Left ventricle myocardium superior (tissue), 1 donor: ENCODE results near the gene THAP3. TPM values are rescaled to one million over a fixed set of nuclear protein-coding genes. Genes with fewer than 3 reads are reported as not detected.
A peak's percentile ranks its signal among the peaks of the same experiment; 100 is the strongest.
"Not testable (repeated sequence)": the region's sequence is repeated elsewhere in the genome, so short reads cannot be mapped to it uniquely, and the experiment has no call there.

Experiments used
- ATAC-seq: fragments of 200-7000 bp; cut with Tn5 transposase; one replicate; pipeline ENCODE4 v1.9.1; 2020; ENCODE audit warnings: mild to moderate bottlenecking, moderate library complexity
- DNase-seq: peaks from one replicate; pipeline ENCODE4 v3.0.0-alpha.2; 2020
- intact Hi-C: fragments of 100-400 bp; cut with micrococcal nuclease; formaldehyde crosslinking; loops from one replicate; pipeline ENCODE4 v1.11.0; 2022
- total RNA-seq: library from RNA; stranded (reverse); fragmentation: NEBNext Ultra II Directional; extraction: Animal tissue kit (Norgen Biotek cat#: 25700); gene quantifications from one replicate; pipeline ENCODE4 v1.2.1, GENCODE V29; 2021
- donor health status: DM: no; HTN: yes; CAD: no; lungs with severe emphysema.

THAP3 gene
- total RNA-seq, 1 donor from 2014 or later, result 14.9 TPM

DNA sequence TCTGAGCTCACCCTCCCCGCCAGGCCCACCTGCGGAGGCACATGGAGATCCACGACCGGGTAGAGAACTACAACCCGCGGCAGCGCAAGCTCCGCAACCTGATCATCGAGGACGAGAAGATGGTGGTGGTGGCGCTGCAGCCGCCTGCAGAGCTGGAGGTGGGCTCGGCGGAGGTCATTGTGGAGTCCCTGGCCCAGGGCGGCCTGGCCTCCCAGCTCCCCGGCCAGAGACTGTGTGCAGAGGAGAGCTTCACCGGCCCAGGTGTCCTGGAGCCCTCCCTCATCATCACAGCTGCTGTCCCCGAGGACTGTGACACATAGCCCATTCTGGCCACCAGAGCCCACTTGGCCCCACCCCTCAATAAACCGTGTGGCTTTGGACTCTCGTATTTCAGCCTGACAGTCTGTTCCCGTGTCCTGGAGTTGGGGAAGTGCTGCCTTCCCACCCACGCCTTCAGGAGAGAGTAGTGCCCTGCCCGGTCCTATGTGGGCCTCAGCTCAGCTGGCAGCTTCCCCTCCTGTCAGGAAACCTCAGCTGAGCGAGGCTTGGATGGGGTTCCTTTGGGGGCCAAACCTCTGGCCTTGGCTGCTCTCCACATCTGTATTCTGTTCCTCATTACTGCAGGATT is 35.7 kb upstream of the THAP3 start:
- DNase-seq (no peak), ATAC-seq (no peak)
- intact Hi-C loops, result no loop called here

DNA sequence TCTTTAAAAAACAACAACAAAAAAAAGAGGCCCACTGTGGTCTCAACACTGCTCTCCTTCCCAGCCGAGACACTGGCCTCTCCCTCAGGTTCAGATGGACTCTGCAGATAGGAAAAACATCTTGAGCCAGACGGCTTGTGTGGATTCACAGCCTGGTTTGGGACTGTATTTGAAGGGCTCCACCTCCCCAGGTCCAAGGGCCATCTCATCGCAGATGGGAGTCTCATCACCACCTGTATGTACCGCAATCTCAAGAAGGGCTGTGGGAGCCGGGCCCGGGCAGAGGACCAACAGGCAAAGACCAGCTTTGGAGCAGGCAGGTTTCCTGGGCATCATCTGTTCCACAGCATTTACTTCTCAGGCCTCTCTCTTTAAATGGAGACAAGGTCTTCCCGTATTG is 34.6 kb upstream of the THAP3 start:
- intact Hi-C loops, result no loop called here
- no peak for DNase-seq
- ATAC-seq, result no peak

DNA sequence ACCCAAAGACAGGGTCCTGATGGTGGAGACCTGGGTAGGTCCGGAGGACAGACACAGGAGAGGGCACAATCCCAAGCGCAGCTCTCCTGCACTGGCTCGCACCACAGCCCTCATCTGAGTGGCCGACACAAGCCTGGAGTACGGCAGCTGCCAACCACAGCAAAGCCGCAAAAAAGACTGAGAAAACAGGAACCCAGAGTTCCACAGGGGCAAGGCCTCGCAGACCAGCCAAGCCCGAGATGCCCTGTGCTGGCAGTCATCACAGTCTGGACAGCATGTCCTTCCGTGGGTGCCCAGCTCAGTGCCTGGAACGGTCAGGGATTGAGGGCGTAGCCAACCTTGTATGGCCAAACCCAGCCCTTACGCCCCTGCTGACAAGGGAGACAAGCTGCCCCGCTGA is 33.4 kb upstream of the THAP3 start:
- intact Hi-C loops, result no loop called here
- ATAC-seq, result peak; percentile 20
- peak; percentile 65 for DNase-seq

DNA sequence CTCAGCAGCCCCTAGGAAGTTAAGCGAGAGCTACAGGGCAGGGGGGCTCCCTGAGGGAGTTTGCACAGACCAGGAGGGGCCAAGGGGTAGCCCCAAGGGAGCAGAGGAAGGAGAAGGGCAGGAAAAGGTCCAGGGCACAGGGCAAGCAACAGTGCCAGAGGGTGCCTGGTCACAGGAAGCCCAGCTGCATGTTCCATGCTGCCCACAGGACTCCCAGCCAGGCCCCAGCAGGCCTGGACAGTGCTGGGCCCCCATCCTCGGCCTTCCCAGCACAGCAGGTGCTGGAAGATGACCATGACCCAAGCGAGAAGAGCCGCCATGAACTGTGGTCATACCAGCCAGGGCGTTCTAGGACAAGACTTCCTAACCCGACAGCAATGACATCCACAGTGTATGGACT is 33.0 kb upstream of the THAP3 start:
- no peak for ATAC-seq
- DNase-seq, result no peak
- intact Hi-C loops, result no loop called here

DNA sequence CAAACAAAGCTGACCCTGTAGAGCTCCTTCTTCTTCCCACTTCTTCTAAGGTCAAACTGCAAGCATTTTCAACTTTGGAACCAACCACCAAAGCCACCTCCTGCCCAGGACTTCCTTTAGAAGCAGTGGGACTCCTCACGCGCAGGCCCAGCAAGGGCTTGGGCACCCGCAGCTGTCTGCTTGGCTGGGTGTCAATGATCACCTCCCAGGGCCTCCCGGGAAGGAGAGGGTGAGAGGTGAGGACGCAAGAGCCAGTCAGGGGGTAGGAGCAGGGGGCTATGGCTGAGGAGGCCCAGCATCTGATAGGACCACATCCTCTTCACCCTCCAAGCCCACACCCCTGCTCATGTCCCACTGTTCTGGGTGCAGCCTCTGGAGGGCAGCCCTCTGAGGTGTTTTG is 32.2 kb upstream of the THAP3 start:
- ATAC-seq (peak; percentile 24), DNase-seq (peak; percentile 56)
- intact Hi-C loops, result no loop called here

DNA sequence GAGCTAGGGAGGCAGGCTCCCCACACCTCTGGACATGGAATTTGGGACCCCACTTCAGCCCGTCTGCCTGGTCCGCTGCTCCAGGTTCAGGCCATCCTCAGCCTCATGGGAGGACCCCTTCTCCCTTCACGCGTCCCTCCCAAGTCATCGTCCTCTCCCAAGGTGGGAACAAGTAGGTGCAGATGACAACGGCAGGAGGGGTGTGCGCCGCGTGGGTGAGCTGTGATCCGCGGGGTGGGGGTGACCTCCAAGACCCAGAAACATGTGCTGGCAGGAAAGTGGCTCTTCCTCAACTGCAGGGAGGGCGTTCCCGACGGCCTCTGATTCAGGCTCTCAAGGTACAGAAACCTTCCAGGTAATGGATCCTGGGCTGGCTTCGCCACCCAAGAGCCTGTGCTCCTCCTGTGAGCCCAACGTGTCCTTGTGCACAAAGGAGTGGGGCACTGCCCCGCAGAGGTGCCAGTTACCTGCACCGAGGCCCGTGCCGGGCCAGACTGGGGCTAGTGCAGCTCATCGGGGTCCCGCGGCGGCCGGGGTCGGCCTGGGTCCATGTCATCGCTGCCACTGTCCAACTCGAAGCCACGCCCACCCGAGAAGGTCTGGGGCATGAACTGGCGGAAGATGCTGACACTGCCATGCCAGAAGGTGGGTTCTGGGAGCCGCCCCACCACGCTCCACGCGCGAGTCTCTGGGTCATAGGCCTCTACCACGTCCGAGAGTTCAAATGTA is 31.6 kb upstream of the THAP3 start:
- ATAC-seq (no peak), DNase-seq (no peak)
- intact Hi-C loops, result no loop called here

DNA sequence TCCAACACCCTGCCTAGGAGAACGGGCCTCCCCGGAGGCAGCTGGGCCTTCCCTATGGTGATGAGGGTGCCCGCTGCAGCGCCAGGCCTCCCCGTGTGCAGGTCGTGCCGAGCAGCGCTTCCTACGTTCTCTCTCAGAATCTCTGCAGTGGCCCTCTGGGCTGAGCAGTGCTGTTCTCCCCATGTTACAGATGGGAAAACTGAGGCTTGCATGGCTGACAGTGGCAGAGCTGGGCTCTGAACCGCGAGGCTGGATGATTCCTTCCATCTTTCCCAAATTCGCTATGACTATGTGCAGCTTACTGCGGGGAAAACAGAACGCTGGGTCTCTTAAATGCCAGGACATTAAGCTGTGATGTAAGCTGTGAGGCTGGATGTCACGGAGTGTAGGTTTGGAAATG is 30.9 kb upstream of the THAP3 start:
- ATAC-seq (no peak), DNase-seq (no peak)
- intact Hi-C loops, result no loop called here

DNA sequence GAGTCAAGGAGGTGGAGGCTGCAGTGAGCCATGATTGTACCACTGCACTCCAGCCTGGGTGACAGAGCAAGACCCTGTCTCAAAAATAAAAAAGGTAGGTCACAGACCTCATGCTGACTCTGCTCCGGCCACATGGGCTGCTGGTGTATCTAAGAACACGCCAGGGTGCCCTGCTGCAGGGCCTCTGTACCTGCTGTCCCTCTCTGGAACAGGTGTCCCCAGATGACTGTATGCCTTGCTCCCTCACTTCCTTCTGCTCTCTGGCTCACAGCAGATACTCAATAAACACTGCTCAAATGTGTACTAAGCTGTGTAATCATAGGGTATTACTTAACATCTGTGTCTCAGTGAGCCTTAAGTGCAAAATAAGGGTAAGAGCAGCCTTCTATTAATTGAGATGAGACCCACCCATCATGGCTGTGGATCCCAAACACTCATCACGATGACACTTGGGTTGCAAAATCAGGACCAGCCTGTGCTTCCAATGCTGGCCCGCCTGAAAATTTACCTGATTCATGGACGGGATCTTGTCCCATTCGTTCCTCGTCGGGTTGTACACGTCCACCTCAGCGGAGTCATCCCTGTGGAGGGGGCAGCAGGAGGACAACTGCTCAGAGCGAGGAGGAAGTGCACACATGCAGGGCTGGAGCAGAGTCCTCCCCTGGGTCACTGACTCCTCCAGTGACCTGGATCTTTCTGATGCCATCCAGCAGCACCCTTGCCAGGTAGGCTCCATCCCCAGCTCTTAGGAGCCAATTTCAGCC is 29.5 kb upstream of the THAP3 start:
- ATAC-seq (no peak), DNase-seq (no peak)
- intact Hi-C loops, result no loop called here

DNA sequence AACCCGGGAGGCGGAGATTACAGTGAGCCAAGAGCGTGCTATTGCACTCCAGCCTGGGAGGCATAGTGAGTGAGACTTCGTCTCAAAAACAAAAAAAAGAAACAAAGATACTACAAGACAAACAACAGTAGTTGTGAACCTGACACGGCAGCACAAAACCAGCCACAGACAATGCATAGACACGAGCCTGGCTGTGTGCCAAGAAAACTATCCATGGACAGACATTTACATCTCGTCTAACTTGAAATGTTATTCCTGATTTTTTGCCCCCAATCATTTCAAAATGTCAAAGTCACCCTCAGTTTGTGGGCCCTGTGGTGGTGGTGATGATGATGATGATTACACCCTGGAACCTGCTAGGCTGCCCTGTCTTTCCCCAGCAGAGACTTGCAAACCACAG is 28.3 kb upstream of the THAP3 start:
- ATAC-seq (no peak), DNase-seq (no peak)
- intact Hi-C loops, result no loop called here

DNA sequence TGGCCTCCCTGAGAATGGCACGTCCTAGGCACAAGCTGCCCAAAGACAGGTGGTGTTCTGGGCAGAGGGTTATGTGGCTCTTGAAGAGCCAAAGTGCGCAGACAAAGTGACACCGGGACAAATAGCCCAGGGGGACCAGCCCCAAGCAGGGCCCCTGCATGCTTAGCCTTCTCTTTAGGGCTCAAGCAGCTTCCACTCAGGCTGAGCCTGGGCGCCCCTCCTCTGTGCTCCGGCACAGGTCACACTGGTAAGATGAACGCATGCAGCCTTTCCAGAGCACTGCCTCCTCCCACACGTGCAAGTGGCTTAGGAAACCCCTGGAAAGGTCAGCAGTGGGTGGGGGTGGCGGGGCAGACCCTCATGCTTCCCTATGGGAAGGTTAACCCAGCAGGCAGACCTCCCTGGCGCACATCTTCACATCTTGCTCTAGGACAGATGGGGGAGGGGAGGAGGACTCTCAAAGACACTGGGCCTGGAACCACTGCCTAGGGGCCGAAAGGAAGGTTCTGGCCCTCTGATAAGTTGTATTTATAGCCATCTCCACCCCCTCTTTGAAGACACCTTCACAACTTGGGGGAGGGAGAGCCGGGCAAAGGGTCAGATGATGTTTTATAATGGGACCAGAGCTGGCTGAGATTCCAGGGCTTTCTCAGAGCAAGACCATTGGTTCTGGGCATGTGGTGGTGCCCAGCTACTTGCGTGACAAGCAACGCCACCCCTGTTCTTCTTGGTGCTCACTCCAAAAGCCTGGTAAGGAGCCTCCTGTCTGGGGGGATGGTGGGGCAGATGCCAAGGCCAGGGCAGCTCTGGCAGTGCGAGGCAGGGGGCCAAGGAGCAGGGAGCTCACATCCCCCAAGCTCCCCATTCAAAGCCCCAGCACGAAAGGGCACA is 27.5 kb upstream of the THAP3 start:
- DNase-seq (no peak), ATAC-seq (peak; percentile 39)
- intact Hi-C loops, result no loop called here

DNA sequence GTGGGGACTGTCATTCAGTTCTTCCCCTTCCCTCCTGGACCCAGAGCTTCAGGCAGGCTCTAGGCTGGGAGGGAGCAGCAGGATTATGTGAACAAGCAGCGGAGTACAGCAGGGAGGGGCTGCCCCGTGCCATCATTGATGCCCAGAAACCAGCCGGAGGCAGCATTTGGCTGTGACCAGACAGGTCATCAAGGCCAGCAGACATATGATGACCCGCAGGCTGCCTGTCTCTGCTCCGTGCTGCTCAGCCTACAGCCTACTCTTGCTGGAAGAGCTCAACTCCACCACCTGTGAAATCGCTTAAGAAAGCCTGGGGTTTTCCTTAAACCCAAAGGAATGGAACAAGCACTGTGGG is 26.9 kb upstream of the THAP3 start:
- no peak for DNase-seq
- intact Hi-C loops, result no loop called here
- ATAC-seq, result no peak

DNA sequence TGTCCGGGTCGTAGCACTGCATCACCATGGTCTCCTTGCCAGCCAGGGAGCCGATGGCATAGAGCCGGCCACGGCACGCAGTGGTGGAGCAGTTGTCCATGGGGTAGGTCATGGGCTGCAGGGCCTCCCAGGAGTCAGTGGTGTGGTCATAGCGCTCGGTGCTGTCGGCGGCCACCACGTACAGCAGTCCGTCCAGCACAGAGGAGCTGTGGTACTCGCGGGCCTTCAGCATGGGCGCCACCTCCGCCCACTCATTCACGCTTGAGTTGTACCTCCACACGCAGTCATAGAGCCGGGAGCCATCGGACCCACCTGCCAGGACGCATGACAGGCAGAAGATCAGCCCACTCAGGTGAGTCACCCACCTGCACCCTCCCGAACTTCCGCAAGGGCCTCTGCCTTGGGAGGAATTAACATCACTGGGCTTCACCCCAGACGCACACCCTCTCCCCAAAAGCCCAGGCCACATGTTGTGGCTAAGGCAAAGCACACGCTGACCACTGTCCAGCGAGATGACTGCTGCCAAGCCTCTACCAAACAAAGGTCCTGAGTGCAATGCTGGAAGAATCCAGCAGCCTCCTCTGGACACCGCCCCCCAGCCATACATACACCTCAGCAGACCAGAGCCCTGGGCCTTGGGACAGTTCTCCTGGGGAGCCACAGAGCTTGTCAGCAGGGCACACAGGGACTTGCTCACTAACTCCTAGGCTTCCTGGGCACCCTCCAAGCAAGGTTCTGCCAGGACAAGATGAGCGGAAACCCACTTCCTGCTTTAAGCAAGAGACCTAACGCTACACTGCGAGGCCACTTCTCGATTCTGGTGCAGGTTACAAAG is 25.3 kb upstream of the THAP3 start:
- intact Hi-C loops, result no loop called here
- no peak for ATAC-seq
- peak; percentile 40 for DNase-seq

DNA sequence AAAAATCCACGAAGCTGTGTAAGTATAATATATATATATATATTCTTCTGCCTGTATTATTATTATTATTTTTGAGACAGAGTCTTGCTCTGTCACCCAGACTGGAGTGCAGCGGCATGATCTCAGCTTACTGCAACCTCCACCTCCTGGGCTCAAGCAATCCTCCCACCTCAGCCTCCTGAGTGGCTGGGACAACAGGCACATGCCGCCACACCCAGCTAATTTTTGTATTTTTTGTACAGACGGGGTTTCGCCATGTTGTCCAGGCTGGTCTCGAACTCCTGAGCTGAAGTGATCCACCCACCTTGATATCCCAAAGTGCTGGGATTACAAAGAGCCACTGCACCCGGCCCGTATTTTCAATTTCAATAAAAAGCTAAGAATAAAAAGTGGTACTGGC is 24.7 kb upstream of the THAP3 start:
- DNase-seq, ATAC-seq, intact Hi-C loops: not testable (repeated sequence)

DNA sequence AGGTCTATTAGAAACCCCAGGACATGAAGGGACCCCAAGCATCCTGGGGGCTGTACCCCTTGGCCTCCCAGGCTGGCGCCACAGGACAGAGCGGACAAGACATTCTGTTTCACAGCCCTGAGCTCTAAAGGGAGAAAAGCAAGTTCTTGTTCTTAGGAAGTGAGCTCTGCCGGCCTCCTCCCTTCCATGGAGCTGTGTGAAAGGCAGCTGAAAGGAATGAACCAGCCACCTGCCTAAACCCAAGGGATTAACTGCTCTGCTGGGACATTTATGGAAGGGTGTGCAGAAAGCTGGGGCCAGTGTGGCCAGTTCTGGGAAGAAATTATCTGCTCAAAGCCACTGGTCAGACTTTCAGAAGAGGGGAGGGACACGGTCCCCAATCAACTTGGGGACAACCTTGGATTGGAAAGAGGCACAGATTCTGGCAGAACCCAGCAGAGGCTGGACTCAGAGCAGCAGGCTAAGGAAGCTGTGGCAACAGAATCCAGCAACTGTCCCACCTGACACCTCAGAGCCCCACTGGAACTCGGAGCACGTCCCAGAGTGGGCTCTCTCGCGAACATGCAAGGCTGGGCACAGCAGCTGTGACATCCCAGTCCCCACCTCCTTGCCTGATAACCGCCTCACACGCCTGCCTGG is 24.1 kb upstream of the THAP3 start:
- peak; percentile 72 for DNase-seq
- intact Hi-C loops, result no loop called here
- peak; percentile 18 for ATAC-seq

DNA sequence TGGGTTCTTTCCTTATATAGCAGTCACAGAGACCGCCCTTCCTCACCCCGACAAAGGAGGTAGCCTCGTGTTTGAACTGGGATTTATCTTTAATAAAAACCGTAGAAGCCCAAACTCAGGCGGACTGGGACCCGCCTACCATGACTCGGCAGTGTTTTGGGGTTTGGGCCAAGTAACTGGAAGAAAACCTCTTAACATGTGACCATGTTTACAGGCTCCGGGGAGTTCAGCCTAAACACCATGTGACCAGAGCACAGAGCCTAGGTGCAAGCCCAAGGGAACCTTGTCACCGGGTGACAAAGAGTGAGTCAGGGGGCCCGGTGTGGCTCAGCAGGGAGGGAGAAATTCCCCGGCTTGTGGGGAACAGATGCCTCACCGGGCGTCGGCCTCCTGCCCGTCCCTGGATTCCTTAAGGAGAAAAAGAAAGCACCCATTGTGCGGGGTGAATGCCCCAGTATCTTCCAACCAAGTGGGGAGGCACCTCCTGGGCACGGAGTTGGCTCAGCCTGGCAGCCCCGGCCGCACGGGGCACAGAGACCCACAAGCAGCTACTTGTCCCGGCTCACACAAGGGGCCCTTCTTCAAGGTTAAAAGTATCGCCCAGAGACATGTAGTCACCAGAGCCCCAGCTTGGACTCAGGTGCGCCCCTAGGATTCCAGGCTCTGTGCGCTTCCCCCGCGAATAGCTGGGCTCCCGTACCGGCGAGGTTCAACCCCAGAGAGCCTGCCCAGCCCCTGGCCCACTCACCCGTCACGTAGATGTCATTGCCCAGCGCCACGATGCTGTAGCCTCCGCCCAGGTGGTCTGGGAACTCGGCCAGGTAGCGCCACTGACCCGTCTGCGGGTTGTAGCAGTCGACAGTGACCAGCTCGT is 23.4 kb upstream of the THAP3 start:
- DNase-seq, result peak; percentile 70
- ATAC-seq, result peak; percentile 27
- intact Hi-C loops, result no loop called here

DNA sequence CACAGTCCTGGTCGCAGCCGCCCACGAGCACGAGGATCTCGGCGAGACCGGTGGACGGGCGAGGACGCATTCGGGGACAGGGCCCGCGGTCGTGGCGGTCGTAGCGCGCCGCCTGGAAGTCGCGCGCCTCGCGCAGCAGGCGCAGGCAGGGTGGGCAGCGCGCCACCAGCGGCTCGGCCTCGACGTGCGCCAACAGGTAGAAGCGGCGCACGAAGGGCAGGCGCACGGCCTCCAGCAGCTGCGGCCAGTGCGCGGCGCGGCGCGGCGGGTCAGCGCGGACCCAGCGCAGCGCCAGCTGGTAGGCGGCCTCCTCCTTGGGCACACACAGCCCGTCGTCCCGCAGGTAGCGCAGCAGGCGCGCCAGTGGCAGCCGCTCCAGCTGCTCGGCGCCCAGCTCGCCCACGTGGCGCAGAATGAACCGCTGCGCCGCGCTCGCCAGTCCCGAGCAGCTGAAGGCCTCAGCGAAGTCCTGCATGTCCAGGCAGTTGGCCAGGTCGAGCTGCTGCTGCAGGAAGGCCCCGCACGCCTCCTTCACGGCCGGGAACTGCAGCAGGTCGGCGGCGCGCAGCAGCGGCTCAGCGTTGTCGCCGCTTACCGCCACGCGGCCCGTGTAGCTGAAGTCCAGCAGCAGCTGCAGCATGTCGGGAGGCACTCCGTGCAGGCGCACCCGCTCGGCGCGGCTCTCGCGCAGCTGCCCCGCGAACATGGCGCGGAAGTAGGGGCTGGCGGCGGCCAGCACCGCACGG is 22.6 kb upstream of the THAP3 start:
- intact Hi-C loops, result no loop called here
- ATAC-seq (peak; percentile 21), DNase-seq (peak; percentile 70)
